Endometrial microvascular endothelial cells (primary cell): Measurements from ENCODE around the gene EPB41L4B. TPM values are rescaled to one million over a fixed set of nuclear protein-coding genes. Genes with fewer than 3 reads are reported as not detected.
"Not testable (repeated sequence)": the region's sequence is repeated elsewhere in the genome, so short reads cannot be mapped to it uniquely, and the experiment has no call there.

ENCODE experiments used
- in situ Hi-C: cut with HindIII; loops from 2 replicates; pipeline ENCODE4 v1.10.0; 2017; ENCODE audit warnings: low sequenced_read_pairs, low pct_unique_long_range_greater_than_20kb; ENCODE audit errors: inconsistent ontology term
- total RNA-seq: library from RNA; depleted of rRNA; stranded (reverse); fragments of >200 nt; gene quantifications from one replicate; pipeline ENCODE4 v1.2.3, GENCODE V29; 2015; ENCODE audit errors: inconsistent ontology term

The EPB41L4B gene
- total RNA-seq, 1 donor from 2014 or later = 0.19 TPM

- in situ Hi-C loops = no loop called here
These were observed 162.2 kb downstream of the EPB41L4B start for GRCh38 chr9:109158651-109159050.

- in situ Hi-C loops = no loop called here
These were observed 164.2 kb downstream of the EPB41L4B start for GRCh38 chr9:109156708-109157107.

GRCh38 chr9:109150925-109151545 is 169.8 kb downstream of the EPB41L4B start:
- in situ Hi-C loops = no loop called here

GRCh38 chr9:109149722-109150121 is 171.1 kb downstream of the EPB41L4B start:
- in situ Hi-C loops = no loop called here

- in situ Hi-C loops = no loop called here
These were observed 171.8 kb downstream of the EPB41L4B start for GRCh38 chr9:109149089-109149488.

- in situ Hi-C loops = no loop called here
These were observed 175.8 kb downstream of the EPB41L4B start for GRCh38 chr9:109145051-109145450.

GRCh38 chr9:109143881-109144562 is 176.8 kb downstream of the EPB41L4B start:
- in situ Hi-C loops = no loop called here

- in situ Hi-C loops = no loop called here
These were observed 179.5 kb downstream of the EPB41L4B start for GRCh38 chr9:109141375-109141774.

- in situ Hi-C loops = no loop called here
These were observed 181.0 kb downstream of the EPB41L4B start for GRCh38 chr9:109139851-109140250.

GRCh38 chr9:109138421-109138820 is 182.4 kb downstream of the EPB41L4B start:
- in situ Hi-C loops = no loop called here

- in situ Hi-C loops = no loop called here
These were observed 186.7 kb downstream of the EPB41L4B start for GRCh38 chr9:109134167-109134578.

GRCh38 chr9:109133533-109133932 is 187.3 kb downstream of the EPB41L4B start:
- in situ Hi-C loops = no loop called here

- in situ Hi-C loops = no loop called here
These were observed 188.3 kb downstream of the EPB41L4B start for GRCh38 chr9:109132567-109133021.

GRCh38 chr9:109129470-109130197 is 191.2 kb downstream of the EPB41L4B start:
- in situ Hi-C loops = no loop called here

- in situ Hi-C loops = not testable (repeated sequence)
These were observed 194.2 kb downstream of the EPB41L4B start for GRCh38 chr9:109126671-109127070.

GRCh38 chr9:109124121-109124520 is 196.7 kb downstream of the EPB41L4B start:
- in situ Hi-C loops = loop anchor here (25.0 kb wide), 1 partner anchor 112 kb away; the partner anchor contains the start of gene CTNNAL1

- in situ Hi-C loops = loop anchor here (25.0 kb wide), 1 partner anchor 111 kb away; the partner anchor contains the start of gene CTNNAL1
These were observed 197.9 kb downstream of the EPB41L4B start for GRCh38 chr9:109122726-109123621.
